K562 (cell line): Measurements from ENCODE around the gene TMEM43. TPM values are rescaled to one million over a fixed set of nuclear protein-coding genes. Genes with fewer than 3 reads are reported as not detected.

Experiments used
- ARID4B ChIP-seq: sonication (generic); formaldehyde crosslinking; IDR thresholded peaks from 2 replicates; pipeline ENCODE4 v1.8.0; 2022; ENCODE audit warnings: mild to moderate bottlenecking, missing genetic modification reagents
- ATF7 ChIP-seq: fragments of 450-650 bp; IDR thresholded peaks from 2 replicates; pipeline ENCODE4 v1.7.1; 2014; ENCODE audit warnings: mild to moderate bottlenecking, moderate library complexity
- BHLHE40 ChIP-seq: IDR thresholded peaks from 2 replicates; pipeline ENCODE4 v1.6.1; 2011; ENCODE audit warnings: low read length, improper control_type of control experiment
- CBFA2T3 ChIP-seq: fragments of 450-650 bp; IDR thresholded peaks from 2 replicates; pipeline ENCODE4 v1.6.1; 2017
- HMG20A ChIP-seq: fragments of 450-650 bp; formaldehyde crosslinking; conservative IDR thresholded peaks from 2 replicates; pipeline ENCODE4 v1.4.0; 2020; ENCODE audit warnings: mild to moderate bottlenecking, mixed read lengths
- KLF10 ChIP-seq: fragments of 250-450 bp; sonication (Bioruptor Pico); IDR thresholded peaks from 2 replicates; pipeline ENCODE4 v1.6.1; 2021; ENCODE audit warnings: matching md5 sums
- NCOA4 ChIP-seq: fragments of 450-650 bp; IDR thresholded peaks from 2 replicates; pipeline ENCODE4 v1.6.1; 2018; ENCODE audit warnings: mild to moderate bottlenecking; ENCODE audit not compliant: partially characterized antibody
- NFE2 ChIP-seq: IDR thresholded peaks from 2 replicates; pipeline ENCODE4 v1.6.1; 2014; ENCODE audit warnings: antibody characterized with exemption, low read depth
- NR3C1 ChIP-seq: sonication (generic); formaldehyde crosslinking; IDR thresholded peaks from 2 replicates; pipeline ENCODE4 v1.8.1; 2022; ENCODE audit warnings: missing genetic modification reagents
- PHB2 ChIP-seq: fragments of 450-650 bp; IDR thresholded peaks from 2 replicates; pipeline ENCODE4 v1.6.1; 2017; ENCODE audit warnings: low read depth
- PREB ChIP-seq: sonication (generic); formaldehyde crosslinking; IDR thresholded peaks from 2 replicates; pipeline ENCODE4 v1.8.1; 2023; ENCODE audit warnings: mild to moderate bottlenecking, missing genetic modification reagents
- SIRT6 ChIP-seq: IDR thresholded peaks from one replicate; pipeline ENCODE4 v1.6.1; 2012; ENCODE audit warnings: low read depth, mild to moderate bottlenecking, control low read depth, inconsistent platforms, low read length, moderate library complexity
- TRIM24 ChIP-seq, 2 experiments: fragments of 450-650 bp; IDR thresholded peaks; 2 replicates each; pipeline ENCODE4 v1.6.1; 2016
- TSC22D4 ChIP-seq: fragments of 450-650 bp; IDR thresholded peaks from 2 replicates; pipeline ENCODE4 v1.6.1; 2016; ENCODE audit warnings: missing genetic modification characterization, missing biosample characterization, control low read depth
- ZNF445 ChIP-seq: fragments of 250-450 bp; sonication (Bioruptor Pico); IDR thresholded peaks from 2 replicates; pipeline ENCODE4 v1.4.0; 2020; ENCODE audit warnings: low read depth, mild to moderate bottlenecking, moderate library complexity
- ZNF699 ChIP-seq: fragments of 250-450 bp; sonication (Bioruptor Pico); IDR thresholded peaks from 2 replicates; pipeline ENCODE4 v1.8.0; 2021; ENCODE audit warnings: mild to moderate bottlenecking, moderate library complexity; ENCODE audit not compliant: insufficient replicate concordance
- ZZZ3 ChIP-seq: fragments of 450-650 bp; IDR thresholded peaks from 2 replicates; pipeline ENCODE4 v1.6.1; 2016; ENCODE audit warnings: antibody characterized with exemption, mild to moderate bottlenecking, moderate library complexity
- polyA plus RNA-seq, 8 experiments: library from polyadenylated mRNA; depleted of rRNA in 4 of 8; stranded (reverse) in 5 of 8; unstranded in 3 of 8; fragments of >200 nt; fragmentation: Nextera tagmentation in 2 of 8; fragmentation: Illumina TruSeq in 1 of 8; extraction: Ambion mirVana in 2 of 8; extraction: Trizol in 1 of 8; gene quantifications; 2 replicates each; pipeline versions ENCODE4 v1.2.1 to v1.2.3, GENCODE V29; 2011 to 2014; ENCODE audit warnings: inconsistent platforms in 1 of 8, missing spikeins in 1 of 8
- total RNA-seq, 7 experiments: library from RNA; depleted of rRNA in 6 of 7; stranded (reverse); fragments of >200 nt in 6 of 7; fragmentation: Illumina TruSeq in 2 of 7; extraction: Trizol in 2 of 7; gene quantifications; 2 replicates each; pipeline versions ENCODE4 v1.2.1 to v1.2.3, GENCODE V29; 2011 to 2021; ENCODE audit warnings: low replicate concordance in 1 of 7
- TF ChIP-seq, protein P1 (sequence below), 2 experiments: fragments of 450-650 bp in 1 of 2; sonication (generic) in 1 of 2; formaldehyde crosslinking; conservative IDR thresholded peaks; 2 replicates each; pipeline versions ENCODE4 v1.4.0 to v1.8.1; 2020 to 2022; ENCODE audit warnings: mild to moderate bottlenecking in 1 of 2, missing genetic modification reagents in 1 of 2
- TF ChIP-seq, protein P2 (sequence below): fragments of 250-450 bp; sonication (Bioruptor Pico); IDR thresholded peaks from 2 replicates; pipeline ENCODE4 v1.8.0; 2021; ENCODE audit warnings: borderline replicate concordance, mild to moderate bottlenecking, moderate library complexity; ENCODE audit not compliant: poor library complexity, severe bottlenecking
- TF ChIP-seq, protein P3 (sequence below): fragments of 250-450 bp; sonication (Bioruptor Pico); IDR thresholded peaks from 2 replicates; pipeline ENCODE4 v1.5.0; 2021; ENCODE audit warnings: mild to moderate bottlenecking, borderline replicate concordance

The TMEM43 gene
- total and polyA plus RNA-seq, 9 of the 15 experiments (the other 6 are each of a cell fraction or from before 2014, with no cell fraction given): 16.7 to 46.1 (median 35.7) TPM

GRCh38 chr3:14124615-14125192 lies at the start of gene TMEM43, which contains the start of gene CHCHD4 (continued):
- TF ChIP-seq KLF10 (CRISPR knock-in tag) (no peak), TRIM24 (IDR thresholded peaks at IDR 0.05) (no peak; a peak in 2 of 4 replicates), ZNF699 (CRISPR knock-in tag) (no peak), BHLHE40 (no peak), NFE2 (no peak; the same call in 1 of the 2 replicates), PHB2 (no peak), HMG20A (CRISPR knock-in tag) (no peak), CBFA2T3 (no peak), NR3C1 (CRISPR knock-in tag) (no peak; the same call in 1 of the 2 replicates), ATF7 (peak; percentile 83), NCOA4 (no peak), TSC22D4 (tag) (no peak), SIRT6 (no peak), PREB (CRISPR knock-in tag) (no peak), ZZZ3 (no peak), ARID4B (CRISPR knock-in tag) (no peak; the same call in 1 of the 2 replicates), ZNF445 (CRISPR knock-in tag) (no peak)
- TF ChIP-seq, protein P1, sequence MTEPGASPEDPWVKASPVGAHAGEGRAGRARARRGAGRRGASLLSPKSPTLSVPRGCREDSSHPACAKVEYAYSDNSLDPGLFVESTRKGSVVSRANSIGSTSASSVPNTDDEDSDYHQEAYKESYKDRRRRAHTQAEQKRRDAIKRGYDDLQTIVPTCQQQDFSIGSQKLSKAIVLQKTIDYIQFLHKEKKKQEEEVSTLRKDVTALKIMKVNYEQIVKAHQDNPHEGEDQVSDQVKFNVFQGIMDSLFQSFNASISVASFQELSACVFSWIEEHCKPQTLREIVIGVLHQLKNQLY (CRISPR knock-in tag; conservative IDR thresholded peaks at IDR 0.05): no peak
- TF ChIP-seq, protein P2, sequence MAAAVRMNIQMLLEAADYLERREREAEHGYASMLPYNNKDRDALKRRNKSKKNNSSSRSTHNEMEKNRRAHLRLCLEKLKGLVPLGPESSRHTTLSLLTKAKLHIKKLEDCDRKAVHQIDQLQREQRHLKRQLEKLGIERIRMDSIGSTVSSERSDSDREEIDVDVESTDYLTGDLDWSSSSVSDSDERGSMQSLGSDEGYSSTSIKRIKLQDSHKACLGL (CRISPR knock-in tag): peak; percentile 17
- TF ChIP-seq, protein P3, sequence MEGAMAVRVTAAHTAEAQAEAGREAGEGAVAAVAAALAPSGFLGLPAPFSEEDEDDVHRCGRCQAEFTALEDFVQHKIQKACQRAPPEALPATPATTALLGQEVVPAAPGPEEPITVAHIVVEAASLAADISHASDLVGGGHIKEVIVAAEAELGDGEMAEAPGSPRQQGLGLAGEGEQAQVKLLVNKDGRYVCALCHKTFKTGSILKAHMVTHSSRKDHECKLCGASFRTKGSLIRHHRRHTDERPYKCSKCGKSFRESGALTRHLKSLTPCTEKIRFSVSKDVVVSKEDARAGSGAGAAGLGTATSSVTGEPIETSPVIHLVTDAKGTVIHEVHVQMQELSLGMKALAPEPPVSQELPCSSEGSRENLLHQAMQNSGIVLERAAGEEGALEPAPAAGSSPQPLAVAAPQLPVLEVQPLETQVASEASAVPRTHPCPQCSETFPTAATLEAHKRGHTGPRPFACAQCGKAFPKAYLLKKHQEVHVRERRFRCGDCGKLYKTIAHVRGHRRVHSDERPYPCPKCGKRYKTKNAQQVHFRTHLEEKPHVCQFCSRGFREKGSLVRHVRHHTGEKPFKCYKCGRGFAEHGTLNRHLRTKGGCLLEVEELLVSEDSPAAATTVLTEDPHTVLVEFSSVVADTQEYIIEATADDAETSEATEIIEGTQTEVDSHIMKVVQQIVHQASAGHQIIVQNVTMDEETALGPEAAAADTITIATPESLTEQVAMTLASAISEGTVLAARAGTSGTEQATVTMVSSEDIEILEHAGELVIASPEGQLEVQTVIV: no peak
